Adrenal gland (tissue), 5 donors: Measurements from ENCODE around the gene SCAPER.

Source experiments
- CTCF ChIP-seq, 6 experiments: fragments of 450-650 bp in 4 of 6; fragments of 200-600 bp in 2 of 6; sonication (generic) in 1 of 6; IDR thresholded peaks; 1 replicate in 5 of 6; 2 replicates in 1 of 6; pipeline versions ENCODE4 v1.5.1 to v1.8.0; 2016 to 2021; ENCODE audit warnings: antibody characterized with exemption in 6 of 6, mild to moderate bottlenecking in 2 of 6, moderate library complexity in 1 of 6
- POLR2A ChIP-seq, 2 donors: fragments of 450-650 bp; IDR thresholded peaks; one replicate each; pipeline ENCODE4 v1.6.1; 2017; ENCODE audit warnings: antibody characterized with exemption in 2 of 2, mild to moderate bottlenecking in 2 of 2, moderate library complexity in 1 of 2
- donor health status: DM: no; HTN: no; CAD: no.

GRCh38 chr15:76337059-76337695 lies 568.0 kb downstream of the SCAPER start:
- TF ChIP-seq POLR2A (IDR thresholded peaks at IDR 0.05) (no peak), CTCF (IDR thresholded peaks at IDR 0.05) (no peak)
